Activated CD4-positive, alpha-beta T cell treated with anti-CD3 and anti-CD28 coated beads for 1 hour (primary cell): ENCODE data around the gene ARHGEF11.
A peak's percentile ranks its signal among the peaks of the same experiment; 100 is the strongest.

Source experiments
- DNase-seq: peaks from one replicate; pipeline ENCODE4 v3.0.0-alpha.2; 2020

The ARHGEF11 gene

DNA sequence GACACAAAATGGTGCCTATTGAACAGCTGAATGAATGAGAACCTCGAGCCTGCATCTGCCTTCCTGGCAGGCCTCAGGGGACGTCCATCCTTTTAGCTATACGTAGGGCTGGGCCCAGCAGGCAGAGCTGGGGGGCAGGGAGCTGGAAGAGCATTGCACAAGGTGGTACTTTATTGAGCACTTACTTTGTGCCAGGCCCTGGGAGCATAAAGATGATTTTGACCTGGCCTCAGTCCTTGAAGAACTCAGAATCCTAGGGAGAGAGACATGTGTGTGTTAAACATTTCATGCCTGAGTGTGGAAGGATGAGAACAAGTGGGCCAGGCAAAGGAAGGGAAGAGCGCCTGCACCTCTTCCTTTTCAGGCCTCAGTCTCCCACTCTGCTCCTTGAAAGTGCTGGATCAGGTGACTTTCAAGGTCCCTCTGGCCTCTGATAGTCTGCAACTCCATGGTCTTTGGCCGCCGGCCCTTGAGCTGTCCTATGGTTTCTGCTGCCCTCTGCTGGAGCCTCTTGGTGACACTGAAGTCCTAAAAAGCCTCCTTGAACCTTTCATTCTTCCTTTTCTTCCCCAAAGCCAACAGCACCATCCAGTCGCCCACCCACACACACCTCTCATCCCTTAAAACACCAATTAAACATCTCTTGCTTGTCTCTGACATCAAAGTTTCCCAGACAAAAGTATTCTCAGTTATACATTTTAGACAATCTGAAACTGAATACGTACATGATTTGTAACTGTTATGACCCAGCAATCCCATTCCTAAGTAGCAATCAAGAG, 155.6 kb downstream of the ARHGEF11 start:
- peak; percentile 19 for DNase-seq

DNA sequence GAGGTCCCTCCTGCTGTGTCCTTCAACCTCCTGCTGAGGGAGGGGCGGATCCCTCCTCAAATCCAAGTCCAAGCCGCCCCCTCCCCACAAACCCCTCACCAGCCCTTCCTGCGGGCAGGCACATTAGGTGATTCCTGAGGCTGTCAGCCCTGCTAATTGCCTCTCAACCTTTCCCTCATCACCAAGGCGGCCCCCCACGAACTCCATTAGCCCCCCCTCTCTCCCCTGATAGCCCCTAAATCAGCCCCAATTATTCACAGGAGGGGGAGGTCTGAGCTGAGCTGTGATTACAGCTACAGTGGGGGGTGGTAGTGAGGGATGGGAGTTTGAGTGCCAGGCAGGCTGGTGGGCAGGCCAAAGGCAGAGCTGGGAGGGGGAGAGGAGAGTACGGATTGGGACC, 157.8 kb downstream of the ARHGEF11 start:
- DNase-seq = no peak

DNA sequence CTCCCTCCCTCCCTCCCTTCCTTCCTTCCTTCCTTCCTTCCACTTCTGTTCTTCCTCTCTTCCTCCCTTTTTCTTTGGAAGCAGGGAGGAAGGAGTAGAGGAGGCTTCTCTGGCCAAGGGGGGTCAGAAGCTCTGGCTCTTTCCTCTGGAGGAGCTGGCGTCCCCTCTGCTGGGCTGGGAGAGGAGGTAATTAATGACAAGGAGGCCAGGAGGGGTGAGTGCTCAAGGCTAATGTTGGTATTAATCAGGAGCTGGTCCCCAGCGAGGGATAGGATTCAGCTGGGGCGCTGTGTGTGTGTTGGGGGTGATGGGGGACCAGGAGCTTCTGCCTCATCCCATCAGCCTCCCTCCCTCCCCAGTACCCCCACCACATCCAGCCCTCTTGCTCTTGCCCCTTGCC, 158.2 kb downstream of the ARHGEF11 start:
- DNase-seq = no peak

GRCh38 chr1:156886583-156887281, 158.8 kb downstream of the ARHGEF11 start:
- no peak for DNase-seq

DNA sequence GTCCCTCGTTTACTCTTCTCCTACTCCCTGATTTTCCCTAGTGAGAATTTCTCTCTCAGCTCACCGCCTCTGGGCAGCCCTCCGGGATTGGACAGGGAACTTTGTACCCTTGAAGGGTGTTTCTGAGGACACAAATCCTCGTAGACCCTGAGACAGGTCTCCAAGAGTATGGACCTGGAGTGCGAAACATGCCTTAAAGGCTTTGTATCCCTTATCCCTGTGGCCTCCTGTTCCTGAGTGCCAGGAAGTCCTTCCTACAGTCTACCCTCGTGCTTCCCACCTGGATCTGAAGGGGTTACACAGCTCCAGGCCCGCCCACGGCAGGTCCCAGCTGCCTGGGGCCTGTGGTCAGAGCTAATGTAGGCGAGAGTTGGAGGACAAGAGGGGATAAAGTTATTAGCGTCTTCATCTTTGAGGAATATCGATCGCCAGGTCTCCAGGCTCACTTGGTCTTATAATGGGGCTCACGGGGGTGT, 159.6 kb downstream of the ARHGEF11 start:
- no peak for DNase-seq

- no peak for DNase-seq
Measured at GRCh38 chr1:156885314-156885713, 160.2 kb downstream of the ARHGEF11 start.
